ENCODE results near the gene TRPV3.
"Not testable (repeated sequence)": the region's sequence is repeated elsewhere in the genome, so short reads cannot be mapped to it uniquely, and the experiment has no call there.

The TRPV3 gene

GRCh38 chr17:3514873-3515272 lies 42.7 kb downstream of the TRPV3 start:
- no peak for DNase-seq

- DNase-seq: not testable (repeated sequence)
Measured at GRCh38 chr17:3514167-3514566, 43.4 kb downstream of the TRPV3 start.

- no peak for DNase-seq
Measured at GRCh38 chr17:3513305-3514035, 44.1 kb downstream of the TRPV3 start.

- no peak for DNase-seq
Measured at GRCh38 chr17:3512505-3513171, 45.0 kb downstream of the TRPV3 start.

- no peak for DNase-seq
Measured at GRCh38 chr17:3511852-3512504, 45.6 kb downstream of the TRPV3 start.

- DNase-seq: no peak
Measured at GRCh38 chr17:3510090-3510489, 47.5 kb downstream of the TRPV3 start.

- no peak for DNase-seq
Measured at GRCh38 chr17:3507869-3508268, 49.7 kb downstream of the TRPV3 start.

GRCh38 chr17:3507071-3507470 lies 50.5 kb downstream of the TRPV3 start:
- DNase-seq: no peak

GRCh38 chr17:3506054-3506453 lies 51.6 kb downstream of the TRPV3 start:
- no peak for DNase-seq

- DNase-seq: no peak
Measured at GRCh38 chr17:3505008-3505407, 52.6 kb downstream of the TRPV3 start.

- DNase-seq: no peak
Measured at GRCh38 chr17:3503285-3503684, 54.3 kb downstream of the TRPV3 start.

- no peak for DNase-seq
Measured at GRCh38 chr17:3502466-3502865, 55.1 kb downstream of the TRPV3 start.

GRCh38 chr17:3501344-3501743 lies 56.3 kb downstream of the TRPV3 start:
- DNase-seq: no peak

- DNase-seq: no peak
Measured at GRCh38 chr17:3497101-3497500, 60.5 kb downstream of the TRPV3 start.

GRCh38 chr17:3485481-3486068 lies 72.0 kb downstream of the TRPV3 start:
- no peak for DNase-seq

GRCh38 chr17:3482852-3483251 lies 74.8 kb downstream of the TRPV3 start:
- no peak for DNase-seq

- no peak for DNase-seq
Measured at GRCh38 chr17:3479988-3480387, 77.6 kb downstream of the TRPV3 start.

- no peak for DNase-seq
Measured at GRCh38 chr17:3475812-3476610, 81.6 kb downstream of the TRPV3 start, which contains the start of gene ASPA. Gene ASPA, plus strand, starts transcription at chr17:3475997. Its CDS starts 163 bp downstream, at chr17:3476160.

GRCh38 chr17:3475251-3475685 lies 82.3 kb downstream of the TRPV3 start:
- no peak for DNase-seq

- DNase-seq: no peak
Measured at GRCh38 chr17:3474212-3474611, 83.4 kb downstream of the TRPV3 start.

- DNase-seq: no peak
Measured at GRCh38 chr17:3472137-3472536, 85.5 kb downstream of the TRPV3 start.

- DNase-seq: no peak
Measured at GRCh38 chr17:3471599-3471998, 86.0 kb downstream of the TRPV3 start, which contains the start of gene SPATA22. Gene SPATA22, minus strand, starts transcription at chr17:3471819. Its CDS starts 2,494 bp downstream, at chr17:3469325.

- no peak for DNase-seq
Measured at GRCh38 chr17:3469529-3469928, 88.1 kb downstream of the TRPV3 start.
